Mesenchymal stem cell (in vitro differentiated cells and primary cell): ENCODE measurements around the gene CFL1.
A peak's percentile ranks its signal among the peaks of the same experiment; 100 is the strongest.

Experiments
- DNase-seq: peaks from one replicate; pipeline ENCODE4 v3.0.0-alpha.2; 2013
- H2AFZ ChIP-seq: one replicate; pipeline ENCODE4 v1.6.1; 2013; ENCODE audit warnings: low read depth, mild to moderate bottlenecking, control low read depth, inconsistent platforms, low read length, moderate library complexity
- H2AK5ac ChIP-seq: 2 replicates; pipeline ENCODE4 v1.6.1; 2013; ENCODE audit warnings: low read length, moderate library complexity, mild to moderate bottlenecking, inconsistent platforms; ENCODE audit not compliant: severe bottlenecking
- H2BK120ac ChIP-seq: one replicate; pipeline ENCODE4 v1.6.1; 2013; ENCODE audit warnings: low read depth, mild to moderate bottlenecking, inconsistent platforms, low read length, moderate library complexity
- H2BK12ac ChIP-seq, 2 experiments: one replicate each; pipeline ENCODE4 v1.6.1; 2013; ENCODE audit warnings: inconsistent platforms in 2 of 2, low read length in 2 of 2, mild to moderate bottlenecking in 2 of 2, moderate library complexity in 2 of 2, control low read depth in 1 of 2
- H2BK15ac ChIP-seq: one replicate; pipeline ENCODE4 v1.6.1; 2013; ENCODE audit warnings: mild to moderate bottlenecking, low read depth, inconsistent platforms; ENCODE audit not compliant: poor library complexity, severe bottlenecking
- H2BK5ac ChIP-seq: 2 replicates; pipeline ENCODE4 v1.6.1; 2013; ENCODE audit warnings: low read depth, mild to moderate bottlenecking, low read length, control low read depth, inconsistent platforms; ENCODE audit not compliant: poor library complexity, severe bottlenecking
- H3K14ac ChIP-seq, 2 experiments: one replicate each; pipeline ENCODE4 v1.6.1; 2013; ENCODE audit warnings: inconsistent platforms in 2 of 2, low read length in 2 of 2, control low read depth in 1 of 2, mild to moderate bottlenecking in 1 of 2, moderate library complexity in 1 of 2
- H3K18ac ChIP-seq, 2 experiments: one replicate each; pipeline ENCODE4 v1.6.1; 2013; ENCODE audit warnings: inconsistent platforms in 2 of 2, low read length in 2 of 2, control low read depth in 1 of 2, low read depth in 1 of 2, mild to moderate bottlenecking in 1 of 2
- H3K23ac ChIP-seq, 2 experiments: one replicate each; pipeline ENCODE4 v1.6.1; 2013; ENCODE audit warnings: inconsistent platforms in 2 of 2, low read length in 2 of 2, mild to moderate bottlenecking in 2 of 2, moderate library complexity in 2 of 2, control low read depth in 1 of 2
- H3K27ac ChIP-seq: 2 replicates; pipeline ENCODE4 v1.5.1; 2013; ENCODE audit warnings: mild to moderate bottlenecking, moderate library complexity, low read length, control low read depth, inconsistent platforms; ENCODE audit not compliant: poor library complexity, severe bottlenecking
- H3K27me3 ChIP-seq, 2 experiments: 2 replicates each; pipeline versions ENCODE4 v1.6.1 to v1.7.0; 2013; ENCODE audit warnings: low read length in 2 of 2, mild to moderate bottlenecking in 2 of 2, moderate library complexity in 2 of 2, control low read depth in 1 of 2, inconsistent platforms in 1 of 2; ENCODE audit not compliant: control insufficient read depth in 1 of 2, insufficient read depth in 1 of 2
- H3K36me3 ChIP-seq, 2 experiments: 2 replicates each; pipeline versions ENCODE4 v1.6.1 to v1.7.0; 2013; ENCODE audit warnings: low read length in 2 of 2, control low read depth in 1 of 2, inconsistent platforms in 1 of 2, low read depth in 1 of 2, mild to moderate bottlenecking in 1 of 2; ENCODE audit not compliant: insufficient read depth in 2 of 2, control insufficient read depth in 1 of 2
- H3K4ac ChIP-seq, 2 experiments: one replicate each; pipeline ENCODE4 v1.6.1; 2013; ENCODE audit warnings: inconsistent platforms in 2 of 2, low read length in 2 of 2, mild to moderate bottlenecking in 2 of 2, moderate library complexity in 2 of 2, control low read depth in 1 of 2, low read depth in 1 of 2
- H3K4me1 ChIP-seq: 2 replicates; pipeline ENCODE4 v1.6.1; 2013; ENCODE audit warnings: low read depth, low read length, control low read depth; ENCODE audit not compliant: control insufficient read depth, insufficient read depth
- H3K4me2 ChIP-seq: 2 replicates; pipeline ENCODE4 v1.6.1; 2013; ENCODE audit warnings: low read length, mild to moderate bottlenecking, inconsistent platforms; ENCODE audit not compliant: poor library complexity, severe bottlenecking
- H3K4me3 ChIP-seq, 2 experiments: 2 replicates each; pipeline versions ENCODE4 v1.5.1 to v1.7.0; 2013; ENCODE audit warnings: low read length in 2 of 2, mild to moderate bottlenecking in 2 of 2, control low read depth in 1 of 2, low read depth in 1 of 2; ENCODE audit not compliant: insufficient read depth in 1 of 2
- H3K79me1 ChIP-seq: replicated peaks from 2 replicates; pipeline ENCODE4 v1.6.1; 2013; ENCODE audit warnings: mild to moderate bottlenecking, control low read depth, low read length, inconsistent platforms; ENCODE audit not compliant: poor library complexity, severe bottlenecking
- H3K9ac ChIP-seq: 2 replicates; pipeline ENCODE4 v1.7.0; 2013; ENCODE audit warnings: mild to moderate bottlenecking, low read length, moderate library complexity
- H3K9me3 ChIP-seq: 2 replicates; pipeline ENCODE4 v1.7.0; 2013; ENCODE audit warnings: mild to moderate bottlenecking, low read length; ENCODE audit not compliant: control insufficient read depth
- H4K8ac ChIP-seq: one replicate; pipeline ENCODE4 v1.6.1; 2013; ENCODE audit warnings: inconsistent platforms, mild to moderate bottlenecking, low read length, moderate library complexity
- H4K91ac ChIP-seq: one replicate; pipeline ENCODE4 v1.6.1; 2013; ENCODE audit warnings: mild to moderate bottlenecking, low read length, inconsistent platforms
- WGBS: methylation state at CpG from one replicate; pipeline ENCODE4 v1.1.7; 2013; ENCODE audit warnings: mixed read lengths; 5-methylcytosine and 5-hydroxymethylcytosine counted together

Gene CFL1

GRCh38 chr11:65852508-65853245, 5.3 kb downstream of the CFL1 start:
- Histone ChIP-seq H3K36me3 (peaks cover 57 to 63% of the 10 kb centered on the region in 2 experiments), H3K27me3 (no peaks in the 10 kb centered on the region), H3K4me2 (no peak overlapping the region), H2AFZ (no peak overlapping the region), H2BK120ac (no peak overlapping the region), H2BK15ac (no peak overlapping the region), H3K14ac (no peak overlapping the region), H3K27ac (no peak overlapping the region), H2AK5ac (no peak overlapping the region), H3K9ac (peak overlapping the region; percentile 94), H2BK12ac (peak overlapping the region in 1 of 2 experiments; percentile 11), H3K9me3 (peaks cover 5% of the 10 kb centered on the region), H3K4ac (no peak overlapping the region), H2BK5ac (no peak overlapping the region), H3K18ac (no peak overlapping the region), H4K8ac (no peak overlapping the region), H3K4me3 (no peak overlapping the region), H3K23ac (no peak overlapping the region), H3K79me1 (peaks cover 5% of the 10 kb centered on the region), H4K91ac (no peak overlapping the region), H3K4me1 (peaks cover 29% of the 10 kb centered on the region)
- no peak for DNase-seq
- 99% methylated on average over 33 of the region's 33 CpGs for WGBS

GRCh38 chr11:65851811-65852507, 6.0 kb downstream of the CFL1 start:
- Histone ChIP-seq H3K27ac (no peak overlapping the region), H3K18ac (no peak overlapping the region), H2AFZ (no peak overlapping the region), H2BK15ac (no peak overlapping the region), H3K4me2 (no peak overlapping the region), H2BK120ac (no peak overlapping the region), H3K9me3 (peaks cover 5% of the 10 kb centered on the region), H3K23ac (no peak overlapping the region), H3K4ac (no peak overlapping the region), H2BK12ac (peak overlapping the region in 1 of 2 experiments; percentile 11), H3K4me3 (no peak overlapping the region), H4K91ac (no peak overlapping the region), H3K14ac (no peak overlapping the region), H3K4me1 (peaks cover 29% of the 10 kb centered on the region), H4K8ac (peak overlapping the region; percentile 39), H3K9ac (no peak overlapping the region), H3K36me3 (peaks cover 57 to 63% of the 10 kb centered on the region in 2 experiments), H3K79me1 (peaks cover 5% of the 10 kb centered on the region), H2AK5ac (no peak overlapping the region), H2BK5ac (no peak overlapping the region), H3K27me3 (no peaks in the 10 kb centered on the region)
- 94% methylated on average over 10 of the region's 10 CpGs for WGBS
- DNase-seq = no peak

- no peak overlapping the region for H3K4ac ChIP-seq
- no peak overlapping the region for H2BK15ac ChIP-seq
- WGBS = 96% methylated on average over 13 of the region's 14 CpGs
- no peak overlapping the region for H2BK12ac ChIP-seq
- no peak overlapping the region for H4K91ac ChIP-seq
- H2AK5ac ChIP-seq = no peak overlapping the region
- H4K8ac ChIP-seq = peak overlapping the region; percentile 39
- H3K36me3 ChIP-seq = peaks cover 54 to 62% of the 10 kb centered on the region in 2 experiments
- H3K4me1 ChIP-seq = peaks cover 28% of the 10 kb centered on the region
- H3K18ac ChIP-seq = no peak overlapping the region
- H3K23ac ChIP-seq = no peak overlapping the region
- no peak overlapping the region for H2BK5ac ChIP-seq
- H3K9ac ChIP-seq = no peak overlapping the region
- no peak overlapping the region for H3K14ac ChIP-seq
- peaks cover 5% of the 10 kb centered on the region for H3K9me3 ChIP-seq
- H2BK120ac ChIP-seq = no peak overlapping the region
- peak; percentile 33 for DNase-seq
- H3K27me3 ChIP-seq = no peaks in the 10 kb centered on the region
- H3K4me2 ChIP-seq = no peak overlapping the region
- peaks cover 5% of the 10 kb centered on the region for H3K79me1 ChIP-seq
- no peak overlapping the region for H2AFZ ChIP-seq
- H3K27ac ChIP-seq = no peak overlapping the region
- H3K4me3 ChIP-seq = no peak overlapping the region
These were observed 6.8 kb downstream of the CFL1 start for GRCh38 chr11:65851083-65851579.
